Liver (tissue), 9 donors: Measurements from ENCODE around the gene CACNA2D1. TPM values are rescaled to one million over a fixed set of nuclear protein-coding genes. Genes with fewer than 3 reads are reported as not detected.

ENCODE experiments used
- DNase-seq: peaks from one replicate; pipeline ENCODE4 v3.0.0-alpha.2; 2017; ENCODE audit warnings: low spot score
- H3K27ac ChIP-seq, 2 donors: one replicate each; pipeline ENCODE4 v1.7.0; 2013; ENCODE audit warnings: inconsistent platforms in 2 of 2, low read length in 2 of 2, control low read depth in 1 of 2, low read depth in 1 of 2, mild to moderate bottlenecking in 1 of 2
- H3K27me3 ChIP-seq, 4 donors: one replicate each; pipeline versions ENCODE4 v1.6.1 to v1.7.0; 2013; ENCODE audit warnings: low read length in 3 of 4, inconsistent platforms in 1 of 4, mild to moderate bottlenecking in 1 of 4, moderate library complexity in 1 of 4; ENCODE audit not compliant: control insufficient read depth in 4 of 4, insufficient read depth in 4 of 4
- H3K36me3 ChIP-seq, 4 donors: one replicate each; pipeline versions ENCODE4 v1.6.1 to v1.7.0; 2013; ENCODE audit warnings: low read length in 3 of 4, mild to moderate bottlenecking in 3 of 4, low read depth in 1 of 4, moderate library complexity in 1 of 4; ENCODE audit not compliant: control insufficient read depth in 4 of 4, insufficient read depth in 3 of 4
- H3K4me1 ChIP-seq, 4 donors: one replicate each; pipeline versions ENCODE4 v1.6.1 to v1.7.0; 2013; ENCODE audit warnings: low read length in 3 of 4, mild to moderate bottlenecking in 3 of 4, moderate library complexity in 1 of 4; ENCODE audit not compliant: control insufficient read depth in 4 of 4, insufficient read depth in 4 of 4
- H3K4me3 ChIP-seq, 3 donors: one replicate each; pipeline versions ENCODE4 v1.6.1 to v1.7.0; 2013; ENCODE audit warnings: low read length in 3 of 3, control low read depth in 1 of 3, low read depth in 1 of 3, mild to moderate bottlenecking in 1 of 3
- H3K9ac ChIP-seq, 2 donors: one replicate each; pipeline ENCODE4 v1.7.0; 2013; ENCODE audit warnings: low read length in 2 of 2, mild to moderate bottlenecking in 2 of 2, moderate library complexity in 2 of 2, control low read depth in 1 of 2, low read depth in 1 of 2
- H3K9me3 ChIP-seq, 4 donors: one replicate each; pipeline versions ENCODE4 v1.6.1 to v1.7.0; 2013; ENCODE audit warnings: low read length in 3 of 4; ENCODE audit not compliant: control insufficient read depth in 4 of 4
- EGR1 ChIP-seq, 2 donors: IDR thresholded peaks; 2 replicates each; pipeline ENCODE4 v1.6.1; 2016 to 2018; ENCODE audit warnings: antibody characterized with exemption in 2 of 2, low read depth in 2 of 2
- FOXA1 ChIP-seq: IDR thresholded peaks from 2 replicates; pipeline ENCODE4 v1.6.1; 2016; ENCODE audit warnings: antibody characterized with exemption
- FOXA2 ChIP-seq: IDR thresholded peaks from 2 replicates; pipeline ENCODE4 v1.6.1; 2016; ENCODE audit warnings: antibody characterized with exemption
- GABPA ChIP-seq, 2 donors: IDR thresholded peaks in 1 of 2; conservative IDR thresholded peaks in 1 of 2; 2 replicates each; pipeline ENCODE4 v1.6.1; 2016; ENCODE audit warnings: antibody characterized with exemption in 2 of 2, mild to moderate bottlenecking in 1 of 2, moderate library complexity in 1 of 2
- HNF4A ChIP-seq, 2 donors: conservative IDR thresholded peaks; 2 replicates each; pipeline ENCODE4 v1.6.1; 2016; ENCODE audit warnings: antibody characterized with exemption in 2 of 2, mild to moderate bottlenecking in 2 of 2
- HNF4G ChIP-seq: IDR thresholded peaks from 2 replicates; pipeline ENCODE4 v1.6.1; 2016; ENCODE audit warnings: antibody characterized with exemption
- JUND ChIP-seq, 2 donors: IDR thresholded peaks; 2 replicates each; pipeline ENCODE4 v1.6.1; 2016; ENCODE audit warnings: antibody characterized with exemption in 2 of 2
- NR2F2 ChIP-seq: IDR thresholded peaks from 2 replicates; pipeline ENCODE4 v1.6.1; 2016; ENCODE audit warnings: antibody characterized with exemption
- RAD21 ChIP-seq, 2 donors: IDR thresholded peaks; 2 replicates each; pipeline ENCODE4 v1.6.1; 2016; ENCODE audit warnings: antibody characterized with exemption in 2 of 2, mild to moderate bottlenecking in 2 of 2
- RXRA ChIP-seq, 2 donors: IDR thresholded peaks; 2 replicates each; pipeline ENCODE4 v1.6.1; 2017 to 2018; ENCODE audit warnings: antibody characterized with exemption in 2 of 2, mild to moderate bottlenecking in 1 of 2
- SP1 ChIP-seq: IDR thresholded peaks from 2 replicates; pipeline ENCODE4 v1.6.1; 2018; ENCODE audit warnings: antibody characterized with exemption, mild to moderate bottlenecking
- TAF1 ChIP-seq: conservative IDR thresholded peaks from 2 replicates; pipeline ENCODE4 v1.6.1; 2016; ENCODE audit warnings: antibody characterized with exemption, mild to moderate bottlenecking
- YY1 ChIP-seq: IDR thresholded peaks from 2 replicates; pipeline ENCODE4 v1.6.1; 2016; ENCODE audit warnings: antibody characterized with exemption, mild to moderate bottlenecking
- polyA plus RNA-seq, 2 donors: library from polyadenylated mRNA; stranded (reverse) in 1 of 2; unstranded in 1 of 2; fragments of 200-250 nt in 1 of 2; fragments of >200 nt in 1 of 2; fragmentation: Nextera tagmentation in 1 of 2; extraction: Ambion mirVana in 1 of 2; gene quantifications; one replicate each; pipeline versions ENCODE4 v1.2.1 to v1.2.3, GENCODE V29; 2013 to 2015
- total RNA-seq, 2 donors: library from RNA; depleted of rRNA; stranded (reverse); fragments of >200 nt; gene quantifications; one replicate each; pipeline ENCODE4 v1.2.3, GENCODE V29; 2014
- TF ChIP-seq, protein P1 (sequence below): IDR thresholded peaks from 2 replicates; pipeline ENCODE4 v1.6.1; 2016; ENCODE audit warnings: antibody characterized with exemption, mild to moderate bottlenecking
- TF ChIP-seq, protein P2 (sequence below): IDR thresholded peaks from 2 replicates; pipeline ENCODE4 v1.6.1; 2016; ENCODE audit warnings: antibody characterized with exemption
- TF ChIP-seq, protein P3 (sequence below): fragments of 150-350 bp; IDR thresholded peaks from 2 replicates; pipeline ENCODE4 v1.5.1; 2017; ENCODE audit warnings: improper control_type of control experiment, low read depth, low read length; ENCODE audit not compliant: missing input control
- TF ChIP-seq, protein P4 (sequence below): IDR thresholded peaks from 2 replicates; pipeline ENCODE4 v1.6.1; 2016; ENCODE audit warnings: antibody characterized with exemption
- TF ChIP-seq, protein P5 (sequence below): IDR thresholded peaks from 2 replicates; pipeline ENCODE4 v1.6.1; 2016; ENCODE audit warnings: antibody characterized with exemption
- donor health status: healthy.
- donor health status: healthy.
- donor health status: healthy.
- donor health status: healthy.
- donor health status: healthy.

Gene CACNA2D1
- total and polyA plus RNA-seq, 4 donors = 0.42 to 2.3 (median 0.94) TPM

DNA sequence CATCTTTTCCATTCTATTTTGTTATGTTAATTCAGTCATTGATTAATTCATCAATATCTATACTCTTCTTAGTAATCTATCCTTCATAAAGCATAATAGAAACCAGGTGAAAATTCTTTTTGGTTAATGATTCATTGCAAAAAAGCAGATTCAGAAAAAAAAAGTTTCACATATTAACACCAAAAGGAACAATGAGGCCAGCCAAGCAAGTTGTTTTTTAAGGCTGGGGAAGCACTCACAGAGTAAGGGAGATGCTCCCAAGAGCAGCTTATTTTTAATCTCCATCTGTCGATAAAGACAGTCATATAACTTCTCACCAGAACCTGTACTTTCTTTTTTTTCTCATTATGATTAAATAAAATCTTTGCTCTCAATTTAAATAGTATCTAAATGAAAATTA lies 95.8 kb downstream of the CACNA2D1 start (continued):
- TF ChIP-seq, protein P1, sequence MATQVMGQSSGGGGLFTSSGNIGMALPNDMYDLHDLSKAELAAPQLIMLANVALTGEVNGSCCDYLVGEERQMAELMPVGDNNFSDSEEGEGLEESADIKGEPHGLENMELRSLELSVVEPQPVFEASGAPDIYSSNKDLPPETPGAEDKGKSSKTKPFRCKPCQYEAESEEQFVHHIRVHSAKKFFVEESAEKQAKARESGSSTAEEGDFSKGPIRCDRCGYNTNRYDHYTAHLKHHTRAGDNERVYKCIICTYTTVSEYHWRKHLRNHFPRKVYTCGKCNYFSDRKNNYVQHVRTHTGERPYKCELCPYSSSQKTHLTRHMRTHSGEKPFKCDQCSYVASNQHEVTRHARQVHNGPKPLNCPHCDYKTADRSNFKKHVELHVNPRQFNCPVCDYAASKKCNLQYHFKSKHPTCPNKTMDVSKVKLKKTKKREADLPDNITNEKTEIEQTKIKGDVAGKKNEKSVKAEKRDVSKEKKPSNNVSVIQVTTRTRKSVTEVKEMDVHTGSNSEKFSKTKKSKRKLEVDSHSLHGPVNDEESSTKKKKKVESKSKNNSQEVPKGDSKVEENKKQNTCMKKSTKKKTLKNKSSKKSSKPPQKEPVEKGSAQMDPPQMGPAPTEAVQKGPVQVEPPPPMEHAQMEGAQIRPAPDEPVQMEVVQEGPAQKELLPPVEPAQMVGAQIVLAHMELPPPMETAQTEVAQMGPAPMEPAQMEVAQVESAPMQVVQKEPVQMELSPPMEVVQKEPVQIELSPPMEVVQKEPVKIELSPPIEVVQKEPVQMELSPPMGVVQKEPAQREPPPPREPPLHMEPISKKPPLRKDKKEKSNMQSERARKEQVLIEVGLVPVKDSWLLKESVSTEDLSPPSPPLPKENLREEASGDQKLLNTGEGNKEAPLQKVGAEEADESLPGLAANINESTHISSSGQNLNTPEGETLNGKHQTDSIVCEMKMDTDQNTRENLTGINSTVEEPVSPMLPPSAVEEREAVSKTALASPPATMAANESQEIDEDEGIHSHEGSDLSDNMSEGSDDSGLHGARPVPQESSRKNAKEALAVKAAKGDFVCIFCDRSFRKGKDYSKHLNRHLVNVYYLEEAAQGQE = no peak
- TF ChIP-seq, protein P2, sequence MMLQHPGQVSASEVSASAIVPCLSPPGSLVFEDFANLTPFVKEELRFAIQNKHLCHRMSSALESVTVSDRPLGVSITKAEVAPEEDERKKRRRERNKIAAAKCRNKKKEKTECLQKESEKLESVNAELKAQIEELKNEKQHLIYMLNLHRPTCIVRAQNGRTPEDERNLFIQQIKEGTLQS = no peak

DNA sequence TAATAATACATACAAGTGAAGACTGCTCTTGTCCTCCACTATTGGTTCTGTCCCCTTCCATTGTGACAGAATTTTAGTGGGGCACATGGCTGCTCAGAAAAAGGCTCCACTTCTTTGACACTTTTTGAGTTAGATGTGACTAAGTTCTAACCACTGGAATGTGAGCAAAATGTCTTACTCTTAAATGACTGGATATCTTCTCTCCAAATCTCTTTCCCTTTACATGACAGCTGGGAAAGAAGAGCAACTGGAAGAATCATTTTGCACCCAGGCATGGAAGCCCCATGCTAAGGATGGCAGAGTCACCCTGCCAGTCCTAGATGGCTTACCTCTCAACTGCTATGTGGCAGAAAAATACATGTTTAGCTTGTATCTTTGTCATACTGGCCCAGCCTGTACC lies 97.7 kb downstream of the CACNA2D1 start:
- H3K27ac ChIP-seq = no peak overlapping the region
- peaks cover 0 to 2% (median 0%) of the 10 kb centered on the region in 4 donors for H3K27me3 ChIP-seq
- H3K4me1 ChIP-seq = no peaks in the 10 kb centered on the region
- no peak overlapping the region for H3K9ac ChIP-seq
- TF ChIP-seq SP1 (no peak), YY1 (no peak), JUND (IDR thresholded peaks at IDR 0.05) (no peak), HNF4G (no peak), TAF1 (no peak), FOXA2 (no peak), NR2F2 (no peak), RAD21 (IDR thresholded peaks at IDR 0.05) (no peak), GABPA (IDR thresholded peaks at IDR 0.05 in 1 of 2, conservative IDR thresholded peaks at IDR 0.05 in 1 of 2) (no peak), HNF4A (conservative IDR thresholded peaks at IDR 0.05) (no peak), FOXA1 (no peak), EGR1 (IDR thresholded peaks at IDR 0.05; ENCODE audit: low read depth in 2 of 2) (no peak), RXRA (IDR thresholded peaks at IDR 0.05) (no peak)
- TF ChIP-seq, protein P3, sequence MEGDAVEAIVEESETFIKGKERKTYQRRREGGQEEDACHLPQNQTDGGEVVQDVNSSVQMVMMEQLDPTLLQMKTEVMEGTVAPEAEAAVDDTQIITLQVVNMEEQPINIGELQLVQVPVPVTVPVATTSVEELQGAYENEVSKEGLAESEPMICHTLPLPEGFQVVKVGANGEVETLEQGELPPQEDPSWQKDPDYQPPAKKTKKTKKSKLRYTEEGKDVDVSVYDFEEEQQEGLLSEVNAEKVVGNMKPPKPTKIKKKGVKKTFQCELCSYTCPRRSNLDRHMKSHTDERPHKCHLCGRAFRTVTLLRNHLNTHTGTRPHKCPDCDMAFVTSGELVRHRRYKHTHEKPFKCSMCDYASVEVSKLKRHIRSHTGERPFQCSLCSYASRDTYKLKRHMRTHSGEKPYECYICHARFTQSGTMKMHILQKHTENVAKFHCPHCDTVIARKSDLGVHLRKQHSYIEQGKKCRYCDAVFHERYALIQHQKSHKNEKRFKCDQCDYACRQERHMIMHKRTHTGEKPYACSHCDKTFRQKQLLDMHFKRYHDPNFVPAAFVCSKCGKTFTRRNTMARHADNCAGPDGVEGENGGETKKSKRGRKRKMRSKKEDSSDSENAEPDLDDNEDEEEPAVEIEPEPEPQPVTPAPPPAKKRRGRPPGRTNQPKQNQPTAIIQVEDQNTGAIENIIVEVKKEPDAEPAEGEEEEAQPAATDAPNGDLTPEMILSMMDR = no peak
- TF ChIP-seq, protein P2 = no peak
- TF ChIP-seq, protein P4, sequence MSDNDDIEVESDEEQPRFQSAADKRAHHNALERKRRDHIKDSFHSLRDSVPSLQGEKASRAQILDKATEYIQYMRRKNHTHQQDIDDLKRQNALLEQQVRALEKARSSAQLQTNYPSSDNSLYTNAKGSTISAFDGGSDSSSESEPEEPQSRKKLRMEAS = no peak
- TF ChIP-seq, protein P5, sequence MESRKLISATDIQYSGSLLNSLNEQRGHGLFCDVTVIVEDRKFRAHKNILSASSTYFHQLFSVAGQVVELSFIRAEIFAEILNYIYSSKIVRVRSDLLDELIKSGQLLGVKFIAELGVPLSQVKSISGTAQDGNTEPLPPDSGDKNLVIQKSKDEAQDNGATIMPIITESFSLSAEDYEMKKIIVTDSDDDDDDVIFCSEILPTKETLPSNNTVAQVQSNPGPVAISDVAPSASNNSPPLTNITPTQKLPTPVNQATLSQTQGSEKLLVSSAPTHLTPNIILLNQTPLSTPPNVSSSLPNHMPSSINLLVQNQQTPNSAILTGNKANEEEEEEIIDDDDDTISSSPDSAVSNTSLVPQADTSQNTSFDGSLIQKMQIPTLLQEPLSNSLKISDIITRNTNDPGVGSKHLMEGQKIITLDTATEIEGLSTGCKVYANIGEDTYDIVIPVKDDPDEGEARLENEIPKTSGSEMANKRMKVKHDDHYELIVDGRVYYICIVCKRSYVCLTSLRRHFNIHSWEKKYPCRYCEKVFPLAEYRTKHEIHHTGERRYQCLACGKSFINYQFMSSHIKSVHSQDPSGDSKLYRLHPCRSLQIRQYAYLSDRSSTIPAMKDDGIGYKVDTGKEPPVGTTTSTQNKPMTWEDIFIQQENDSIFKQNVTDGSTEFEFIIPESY = no peak
- TF ChIP-seq, protein P1 = no peak
- no peaks in the 10 kb centered on the region for H3K36me3 ChIP-seq
- no peaks in the 10 kb centered on the region for H3K9me3 ChIP-seq
- no peak overlapping the region for H3K4me3 ChIP-seq
- no peak for DNase-seq
